LHCN-M2 (cell line): Measurements from ENCODE around the gene DISP2. TPM values are rescaled to one million over a fixed set of nuclear protein-coding genes. Genes with fewer than 3 reads are reported as not detected.

Experiments
- DNase-seq: peaks from one replicate; pipeline ENCODE4 v3.0.0-alpha.2; 2012; ENCODE audit warnings: low read depth
- total RNA-seq: library from RNA; depleted of rRNA; stranded (reverse); fragments of >200 nt; gene quantifications from 2 replicates; pipeline ENCODE4 v1.2.3, GENCODE V29; 2014

Gene DISP2
- total RNA-seq, 1 experiment from 2014 or later, result 1.3 TPM

DNA sequence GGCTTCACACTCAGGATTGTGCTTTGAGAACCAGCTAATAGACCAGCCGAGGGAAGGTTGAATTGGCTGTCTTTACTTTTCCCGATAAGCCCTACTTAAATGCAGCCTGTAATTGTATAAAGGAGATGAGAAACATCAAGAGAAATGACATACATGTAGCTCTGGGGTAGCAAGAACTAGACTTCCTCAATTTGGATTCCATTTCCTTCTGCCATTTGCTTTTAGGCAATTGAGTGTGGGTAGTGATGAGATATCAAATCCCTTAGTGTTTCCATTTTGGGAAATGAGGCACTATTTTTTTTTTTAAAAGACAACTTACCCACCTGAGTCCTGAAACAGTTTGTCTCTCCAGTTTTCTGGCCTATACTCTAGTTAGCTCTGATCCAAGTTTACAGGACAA lies 32.3 kb upstream of the DISP2 start:
- no peak for DNase-seq

DNA sequence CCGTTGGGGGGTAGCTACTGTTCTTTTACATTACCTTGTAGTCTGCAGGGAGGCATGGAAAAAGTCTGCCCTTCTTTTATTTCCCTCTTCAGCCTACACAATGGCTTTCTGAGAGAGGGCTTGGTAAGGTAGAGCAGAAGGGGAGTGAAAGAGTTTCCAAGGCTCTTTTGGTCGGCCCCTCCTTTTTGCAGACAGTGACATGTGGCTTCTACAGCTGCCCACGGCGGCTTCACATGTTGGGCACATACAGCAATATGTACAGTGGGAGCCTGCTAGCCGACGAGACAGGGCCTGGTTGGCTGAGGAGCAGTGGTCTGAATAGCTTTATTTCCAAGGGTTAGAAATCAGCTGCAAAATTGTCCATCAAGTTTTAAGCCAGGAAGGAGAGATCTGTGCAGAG lies 30.6 kb upstream of the DISP2 start:
- no peak for DNase-seq

DNA sequence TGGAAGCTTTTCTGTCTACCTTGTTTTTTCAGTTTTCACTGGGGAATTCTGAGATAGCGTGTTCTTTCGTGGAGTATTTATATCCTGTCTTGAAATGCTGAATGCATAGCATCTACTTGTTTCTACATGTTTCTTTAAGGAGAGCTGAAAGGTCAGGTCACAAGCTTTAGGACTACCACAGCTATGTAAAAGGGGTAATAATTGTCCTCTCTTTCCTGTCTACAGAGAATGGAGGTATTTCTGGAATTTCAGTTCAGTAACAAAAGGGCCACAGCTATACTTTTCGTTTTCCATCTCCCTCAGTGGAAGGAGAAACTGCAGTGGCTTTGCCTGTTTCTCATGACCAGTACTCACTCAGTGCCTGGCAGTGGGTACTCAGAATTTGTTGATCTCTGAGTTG lies 29.8 kb upstream of the DISP2 start:
- no peak for DNase-seq

DNA sequence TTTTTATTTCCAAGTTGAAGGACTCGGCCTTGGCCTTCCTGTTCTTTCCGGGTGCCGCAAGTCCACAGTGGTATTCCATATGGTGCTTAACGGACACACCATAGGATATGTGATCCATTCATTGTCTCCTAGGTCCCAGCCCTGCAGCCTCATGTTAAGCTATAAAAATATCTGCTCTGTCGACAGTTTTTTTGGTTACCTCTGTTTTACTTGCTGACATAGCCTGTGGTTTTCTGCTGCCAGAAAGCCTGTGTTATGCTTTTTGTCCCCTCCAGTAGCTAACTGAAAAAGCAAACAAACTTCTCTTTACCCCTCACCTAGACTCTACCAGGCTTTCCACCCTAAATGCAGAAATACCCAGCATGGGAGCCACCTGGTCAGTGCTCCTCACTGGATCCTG lies 29.3 kb upstream of the DISP2 start:
- DNase-seq, result no peak

DNA sequence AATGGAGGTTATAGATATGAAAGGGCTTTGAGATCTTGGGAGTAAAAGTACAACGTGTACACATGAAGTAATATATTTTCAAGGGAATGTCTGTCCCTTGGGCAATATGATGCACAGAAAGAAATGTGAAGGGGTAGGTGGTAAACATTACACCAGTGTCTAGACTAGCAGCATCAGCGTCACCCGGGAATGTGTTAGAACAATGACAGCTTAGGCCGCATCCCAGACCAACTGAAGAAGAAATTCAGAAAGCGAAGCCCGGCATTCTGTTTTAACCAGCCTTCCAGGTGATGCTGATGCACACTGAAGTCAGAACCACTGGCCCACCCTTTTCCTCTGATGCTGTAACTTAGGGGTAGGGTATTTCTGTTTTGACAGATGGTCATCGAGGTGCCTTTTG lies 28.2 kb upstream of the DISP2 start:
- DNase-seq, result no peak

DNA sequence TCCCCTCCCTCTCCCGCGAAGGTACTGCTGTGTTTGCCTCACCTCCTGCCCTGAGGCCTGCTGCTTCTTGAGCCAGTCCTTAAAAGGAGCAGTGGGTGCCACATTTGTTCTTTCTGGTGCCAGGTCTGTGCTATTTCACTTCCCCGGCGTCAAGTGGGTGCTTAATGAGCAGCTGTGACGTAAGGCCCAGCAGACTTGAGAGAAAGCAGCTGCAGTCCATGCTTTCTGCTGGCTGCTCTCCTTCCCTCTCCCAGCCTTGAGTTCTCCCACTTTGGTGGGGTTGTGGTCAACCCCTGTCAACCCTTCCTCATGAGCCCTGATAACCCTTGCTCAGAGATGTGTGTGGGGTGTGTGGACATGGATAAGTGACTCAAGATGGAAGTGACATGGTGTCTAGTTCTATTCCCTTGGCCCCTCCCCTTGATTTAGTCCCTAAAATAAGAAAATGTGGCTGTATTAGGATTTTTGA lies 27.6 kb upstream of the DISP2 start:
- peak; percentile 58 for DNase-seq

DNA sequence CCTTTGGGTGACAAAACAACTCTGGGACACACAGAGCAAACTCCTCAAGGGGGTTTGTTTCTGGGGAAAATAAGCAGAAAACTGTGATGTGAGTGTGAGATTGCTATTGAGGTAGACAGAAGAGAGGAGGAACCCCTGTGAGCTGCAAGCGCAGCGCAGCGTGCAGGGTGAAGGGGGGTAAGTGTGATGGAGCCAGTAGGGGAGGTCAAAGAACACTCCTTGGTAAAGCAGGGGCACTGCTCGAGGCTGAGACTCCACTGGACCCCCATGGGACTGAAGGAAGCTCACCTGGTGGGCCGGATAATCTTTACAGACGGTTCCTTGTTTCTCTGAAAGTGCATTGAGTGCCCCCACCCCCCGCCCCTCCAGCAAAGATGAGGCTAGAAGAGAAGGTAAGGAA lies 27.0 kb upstream of the DISP2 start:
- DNase-seq, result no peak

DNA sequence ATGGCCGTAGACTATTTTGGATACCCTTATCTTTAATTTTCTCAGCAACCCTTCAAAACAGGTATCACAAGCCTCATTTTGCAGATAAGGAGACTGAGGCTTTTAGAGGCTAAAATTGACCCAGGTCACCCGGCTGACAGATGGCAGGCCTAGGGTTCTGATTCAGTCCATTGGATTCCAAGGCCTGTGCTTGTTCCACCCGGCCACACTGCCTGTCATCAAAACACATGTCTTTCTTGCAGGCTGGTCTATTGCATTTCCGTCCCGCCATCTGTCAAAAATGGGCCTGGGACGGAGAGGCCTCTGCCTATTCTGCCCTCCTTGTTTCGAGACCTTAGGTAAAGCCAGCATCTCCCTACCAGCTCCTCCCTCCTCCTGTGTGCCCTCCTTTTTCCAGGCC lies 26.4 kb upstream of the DISP2 start:
- no peak for DNase-seq

DNA sequence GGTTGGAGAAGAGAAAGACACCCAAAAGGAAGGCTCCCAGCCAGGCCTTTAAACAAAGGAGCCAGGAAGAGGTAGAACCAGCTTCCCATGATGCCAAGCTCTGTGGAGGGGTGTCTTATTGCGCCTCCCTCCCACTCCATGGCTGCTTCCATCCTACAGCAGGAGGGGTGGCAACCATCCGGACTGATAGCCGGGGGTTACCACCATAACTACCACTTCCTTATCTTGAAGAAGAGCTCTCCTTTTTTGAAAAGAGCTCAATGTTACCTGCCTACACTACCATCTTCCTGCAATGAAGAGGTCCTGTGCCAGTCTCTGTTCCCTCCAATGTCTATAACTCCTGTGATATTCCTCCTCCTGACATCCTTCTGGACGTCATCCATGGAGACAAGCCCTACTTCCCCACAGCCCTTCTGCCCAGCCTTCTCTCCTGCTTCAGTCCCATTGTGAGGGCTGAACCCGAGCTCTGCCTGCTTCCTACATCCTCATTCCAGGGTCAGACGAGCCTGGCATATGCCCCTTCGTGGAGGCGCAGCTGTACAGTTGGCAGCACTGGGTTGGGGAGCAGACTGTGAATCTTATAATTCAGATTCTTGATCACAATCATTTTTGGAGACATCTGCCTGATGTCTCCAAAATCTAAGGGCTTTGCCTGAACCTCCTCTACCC lies 25.8 kb upstream of the DISP2 start:
- DNase-seq, result no peak

DNA sequence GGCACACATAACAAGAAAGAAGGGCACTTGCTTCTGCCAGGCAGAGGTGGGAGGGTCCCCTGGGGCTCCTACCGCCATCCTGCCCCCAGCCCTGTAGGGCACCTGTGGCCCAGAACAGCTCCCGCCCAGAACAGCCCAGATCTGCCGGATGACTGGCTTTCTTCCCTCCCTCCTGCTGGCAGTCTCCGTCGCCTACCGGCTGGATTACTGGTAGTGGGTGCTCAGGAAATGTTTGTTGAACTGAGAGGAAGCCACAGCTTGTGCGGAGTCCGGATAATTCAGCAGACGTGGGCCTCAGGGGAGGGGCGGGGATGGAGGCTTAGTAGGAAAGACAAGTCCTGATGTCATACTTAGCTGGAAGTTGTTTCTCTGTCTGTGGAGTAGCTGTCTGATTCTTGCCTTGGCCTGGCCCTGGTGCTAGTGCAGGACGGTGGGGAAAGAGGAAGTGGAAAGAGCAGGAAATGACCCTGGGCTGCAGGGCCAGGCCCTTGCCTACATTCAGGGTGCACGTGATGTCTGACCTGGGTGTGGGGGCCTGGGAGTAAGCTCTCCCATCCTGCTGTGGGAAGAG lies 24.0 kb upstream of the DISP2 start:
- DNase-seq, result no peak

DNA sequence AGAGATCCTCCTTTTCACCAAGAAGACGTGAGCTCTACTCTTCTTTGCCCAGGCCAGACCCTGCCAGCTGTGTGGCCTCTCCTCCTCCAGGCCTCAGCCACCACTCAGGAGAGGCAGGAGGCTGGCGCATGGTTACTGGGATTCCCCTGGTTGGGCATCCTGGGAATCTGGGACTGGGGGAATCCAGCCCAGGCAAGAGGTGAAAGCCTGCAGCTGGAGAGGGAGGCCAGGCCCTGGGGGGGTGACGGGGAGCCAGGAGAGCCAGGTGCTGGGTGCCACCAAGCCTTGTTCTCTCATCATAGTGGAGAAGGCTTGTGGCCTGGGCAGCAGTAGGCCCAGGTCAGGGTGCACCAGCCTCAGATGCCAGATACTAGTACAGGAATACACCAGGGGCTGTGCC lies 23.5 kb upstream of the DISP2 start:
- DNase-seq, result no peak

DNA sequence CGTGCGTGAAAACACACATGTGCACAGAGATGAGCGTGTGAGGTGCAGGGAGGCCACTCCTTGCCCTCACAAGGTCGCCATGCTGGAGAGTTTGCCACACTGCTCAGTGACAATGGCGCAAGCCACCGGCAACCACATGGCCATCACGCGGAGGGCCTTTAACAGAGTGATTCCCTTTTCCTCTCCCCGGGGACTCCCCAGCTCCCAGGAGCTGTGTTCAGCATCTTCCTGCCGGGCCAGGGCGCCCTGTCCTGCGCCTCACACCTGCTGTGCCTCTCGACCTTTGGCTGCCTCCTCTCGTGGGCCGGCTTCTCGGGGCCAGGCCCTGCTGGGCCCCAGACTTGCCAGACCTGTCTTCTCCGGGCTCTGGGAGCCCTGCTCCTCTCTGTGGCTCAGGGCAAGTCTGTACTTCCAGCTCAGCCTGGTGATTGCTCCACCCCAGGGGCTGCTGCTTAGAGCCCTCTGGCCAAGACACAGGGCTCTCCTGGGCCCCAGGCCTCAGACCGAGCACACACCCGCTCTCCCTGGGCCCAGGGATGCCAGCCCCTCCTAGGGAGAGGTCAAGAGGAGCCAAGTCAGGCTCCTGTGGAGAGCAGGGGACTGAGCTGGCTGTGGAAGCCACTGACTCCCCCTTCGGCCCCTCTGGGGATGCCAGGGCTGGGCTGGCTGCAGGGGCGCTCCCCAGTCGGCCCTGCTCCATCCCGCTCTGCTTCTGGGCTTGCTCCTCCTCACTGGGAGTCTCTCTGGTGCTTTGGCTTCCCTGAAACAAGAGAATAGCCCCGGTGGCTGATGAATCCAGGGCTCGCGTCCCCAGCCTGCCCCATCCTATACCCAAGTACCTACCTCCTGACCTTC lies 22.9 kb upstream of the DISP2 start:
- no peak for DNase-seq

DNA sequence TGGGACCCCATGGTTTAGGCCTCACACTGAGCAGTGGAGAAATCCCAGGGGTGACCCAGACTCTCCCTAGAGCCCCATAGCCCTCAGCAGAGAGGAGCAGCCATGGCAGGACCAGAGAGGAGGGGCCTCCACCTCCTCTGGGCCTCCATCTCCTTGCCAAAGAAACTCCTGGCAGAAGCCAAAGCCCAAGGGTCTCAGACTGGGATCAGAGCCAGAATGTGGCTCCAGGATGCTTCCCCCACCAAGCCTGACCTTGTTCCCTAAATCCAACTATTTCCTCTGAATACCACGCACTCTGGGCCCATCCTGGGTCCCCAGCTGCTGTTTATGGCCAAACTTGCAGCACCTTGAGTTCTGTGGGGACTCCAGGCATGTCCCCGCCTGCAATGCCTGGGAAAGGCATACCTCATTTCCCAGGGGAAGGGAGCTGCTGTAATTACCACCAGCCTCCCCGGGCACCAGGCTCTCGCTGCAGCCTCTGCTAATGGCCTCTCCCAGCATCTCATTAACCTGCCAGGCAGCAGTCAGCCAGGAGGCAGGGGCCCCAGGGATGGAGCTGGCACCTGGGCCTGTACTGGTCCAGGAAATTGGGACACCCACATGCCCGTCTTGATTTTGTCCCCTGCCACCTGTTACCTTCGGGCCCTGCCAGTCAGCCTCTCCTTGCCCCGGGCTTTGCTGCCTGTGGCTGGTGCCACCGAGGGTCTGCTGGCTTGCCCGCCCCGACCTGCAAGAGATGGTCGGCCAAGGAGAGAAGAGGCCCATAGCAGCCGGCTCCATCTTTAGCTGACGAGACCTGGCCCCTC lies 21.9 kb upstream of the DISP2 start:
- no peak for DNase-seq

DNA sequence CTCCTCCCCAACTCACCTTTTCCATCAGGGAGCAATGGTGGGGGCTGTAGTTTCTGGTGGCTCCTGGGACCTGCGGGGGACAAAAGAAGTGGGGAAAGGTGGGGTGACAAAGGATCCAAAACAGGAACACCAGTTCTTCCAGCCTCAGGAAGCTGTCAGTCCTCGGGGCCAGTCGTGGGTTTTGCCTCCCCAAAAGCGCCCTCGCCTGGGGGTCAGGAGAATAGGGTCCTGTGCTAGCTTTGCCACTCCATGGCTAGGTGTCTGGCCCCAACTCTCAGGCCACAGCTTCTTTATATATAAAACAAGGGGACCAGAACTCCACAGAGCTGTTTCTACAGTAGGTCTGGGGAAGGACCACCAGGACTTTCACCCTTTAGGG lies 21.3 kb upstream of the DISP2 start:
- DNase-seq, result no peak

DNA sequence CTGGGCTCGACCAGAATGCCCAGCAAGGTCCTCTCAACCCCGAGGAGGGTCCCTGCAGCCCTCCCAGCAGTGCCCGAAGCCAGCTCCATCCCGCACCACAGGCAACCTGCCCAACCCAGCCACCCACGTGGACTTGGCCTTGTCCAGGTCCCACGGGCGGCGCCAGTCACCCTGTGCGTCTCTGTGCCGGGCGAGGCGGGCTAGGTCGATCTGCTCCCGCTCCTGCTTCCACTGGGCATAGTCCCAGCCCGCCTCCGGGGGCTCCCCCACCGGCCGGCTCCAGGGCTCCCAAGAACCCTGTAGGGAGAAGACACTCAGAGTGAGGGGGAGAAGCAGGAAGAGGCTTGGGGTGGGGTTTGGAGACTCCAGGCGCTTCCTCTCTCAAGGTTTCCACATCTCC lies 20.4 kb upstream of the DISP2 start:
- no peak for DNase-seq

DNA sequence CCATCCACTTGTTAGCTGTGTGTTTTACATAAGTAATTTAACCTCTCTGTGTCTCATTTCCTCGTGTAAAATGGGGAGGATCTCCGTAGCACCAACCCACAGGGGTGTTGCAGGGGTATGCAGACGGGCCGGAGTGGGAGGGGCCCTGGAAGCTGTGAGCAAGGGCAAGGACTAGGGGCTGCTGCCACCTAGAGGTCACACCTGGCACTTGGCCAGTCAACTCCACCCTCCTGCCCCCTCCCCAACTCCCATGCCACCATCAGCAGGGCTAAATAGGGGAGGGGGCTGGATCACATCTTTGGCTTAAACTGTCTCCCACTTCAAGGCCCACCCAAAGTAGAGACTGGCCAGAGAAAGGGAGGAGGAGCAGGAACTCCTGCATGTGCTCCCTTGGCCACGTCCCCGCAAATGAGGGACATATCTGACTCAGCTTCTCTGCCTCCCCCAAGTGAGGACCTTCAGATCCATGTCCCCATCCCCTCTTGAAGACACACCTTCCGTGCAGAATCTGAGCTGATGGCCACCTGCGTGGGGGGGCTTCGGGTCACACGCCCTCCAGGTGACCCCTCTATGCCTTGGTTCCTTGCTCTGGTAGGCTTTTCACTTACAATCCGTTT lies 19.9 kb upstream of the DISP2 start:
- peak; percentile 67 for DNase-seq

DNA sequence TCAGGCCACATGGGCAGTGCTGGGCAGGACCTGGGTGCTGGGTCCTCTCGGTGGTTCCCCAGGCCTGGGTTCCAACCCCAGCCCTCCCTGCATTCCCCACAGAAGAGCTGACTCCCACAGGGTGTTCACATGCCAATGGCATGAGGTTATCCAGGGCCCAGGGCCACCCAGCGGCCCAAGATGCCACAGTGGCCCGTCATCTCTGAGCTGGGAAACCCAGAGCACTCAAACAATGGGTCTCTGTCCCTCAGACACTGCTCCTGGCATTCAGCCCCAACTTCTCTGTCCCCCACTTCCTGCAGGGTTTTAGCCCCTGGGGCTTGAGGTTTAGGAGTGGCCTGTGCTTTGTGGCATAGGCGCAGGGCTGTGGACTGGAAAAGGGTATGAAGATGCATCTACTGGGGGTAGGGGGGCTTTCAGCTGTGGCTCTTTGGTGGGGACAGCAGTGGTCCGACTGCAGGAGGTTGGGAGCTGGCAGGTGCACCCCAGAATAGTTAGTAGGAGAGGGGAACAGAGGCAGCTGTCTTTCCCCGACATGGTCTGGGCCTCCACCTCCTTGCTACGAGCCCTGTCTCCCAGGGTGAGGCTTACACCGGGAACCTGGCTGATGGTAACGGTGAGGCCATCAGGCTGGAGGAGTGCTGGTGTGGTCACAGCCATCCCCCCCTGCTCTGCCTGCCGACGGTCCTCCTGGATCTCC lies 18.9 kb upstream of the DISP2 start:
- DNase-seq, result peak; percentile 83

DNA sequence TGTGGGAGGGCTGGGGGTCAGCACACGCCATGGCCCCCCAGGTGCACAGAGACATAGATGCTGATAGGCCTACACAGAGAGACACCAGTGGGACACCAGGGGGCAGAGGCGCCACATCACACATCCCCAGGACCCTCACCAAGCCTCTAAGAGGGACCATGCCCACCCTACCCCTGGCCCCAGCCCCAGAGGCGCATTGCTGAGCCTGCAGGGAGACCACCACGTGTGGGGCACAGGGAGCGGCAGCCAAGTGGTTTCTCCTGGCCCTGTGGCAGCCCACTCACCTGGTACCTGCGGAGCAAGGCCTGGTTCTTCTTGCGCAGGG lies 18.4 kb upstream of the DISP2 start:
- DNase-seq, result no peak

DNA sequence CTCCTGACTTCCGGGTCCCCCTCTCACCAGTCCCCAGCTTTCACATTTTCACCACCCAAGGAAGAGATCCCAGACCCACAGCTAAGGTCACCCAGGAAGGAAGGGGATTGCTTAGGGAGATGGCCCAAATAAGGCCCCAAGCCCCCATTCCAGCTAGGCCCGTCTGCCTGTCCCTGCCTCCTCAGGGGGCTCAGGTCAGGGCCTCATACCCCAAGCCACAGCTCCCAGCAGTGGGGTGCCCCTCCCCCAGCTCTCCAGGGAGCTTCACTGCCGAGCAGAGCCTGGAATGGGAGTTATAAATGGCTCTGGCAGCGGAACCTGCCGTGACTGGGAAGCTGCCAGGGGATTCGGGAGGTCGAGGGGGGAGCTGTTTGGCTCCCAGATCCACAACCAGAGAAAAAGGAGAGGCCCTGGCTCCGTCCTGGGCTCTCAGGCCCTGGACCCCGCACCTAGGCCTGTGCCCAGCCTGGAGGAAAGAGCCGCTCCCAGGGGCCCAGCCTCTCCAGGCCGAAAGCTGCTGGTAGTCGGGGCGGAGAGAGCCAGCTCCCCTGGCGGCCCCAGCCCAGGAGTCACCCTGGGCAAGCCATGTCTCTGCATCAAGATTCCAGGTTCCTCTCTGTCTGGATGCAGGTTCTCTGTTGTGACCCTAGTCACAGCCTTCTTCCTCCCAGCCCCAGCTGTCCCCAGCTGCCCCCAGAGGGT lies 17.8 kb upstream of the DISP2 start:
- peak; percentile 63 for DNase-seq

DNA sequence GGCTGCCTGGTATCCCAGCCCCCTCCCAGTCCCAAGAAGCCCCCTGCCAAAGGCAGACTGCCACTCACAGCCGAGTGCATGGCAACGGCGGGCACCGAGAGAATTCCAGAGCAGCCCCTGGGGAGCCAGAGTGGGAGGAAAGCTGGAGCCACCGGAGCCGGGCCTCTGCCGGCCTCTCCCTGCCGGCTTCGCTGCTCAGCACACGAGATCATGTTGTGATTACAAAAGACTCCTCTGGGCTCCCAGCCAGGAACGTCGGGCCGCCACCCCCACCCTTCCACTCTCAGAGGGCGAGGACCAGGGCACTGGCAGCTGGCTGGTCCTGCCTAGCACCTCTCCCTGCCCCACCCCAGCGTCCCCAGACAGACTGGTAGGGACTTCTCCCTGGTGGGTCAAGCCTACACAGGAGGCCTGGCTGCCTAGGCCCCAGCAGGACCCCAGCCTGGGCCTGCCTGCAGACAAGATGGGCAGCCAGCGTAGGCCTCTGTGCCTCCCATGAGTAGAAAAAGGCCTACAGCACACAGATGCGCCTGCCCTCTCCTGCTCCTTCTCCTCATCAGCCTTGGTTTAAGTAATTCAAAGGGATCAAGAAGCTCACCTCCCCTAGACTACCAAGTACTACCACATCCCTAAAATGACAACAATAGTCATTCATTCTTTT lies 17.1 kb upstream of the DISP2 start, which contains the start of gene CCDC9B:
Gene CCDC9B, minus strand, starts transcription at position 200 of the 661 bp plus-strand sequence. Its CDS starts 120 bp downstream, at position 80.
- DNase-seq, result peak; percentile 89
